ENCODE results near the gene NDST3.

NDST3 gene

GRCh38 chr4:118029224-118029623 lies 5.1 kb upstream of the NDST3 start:
- H3K4me3 ChIP-seq (ENCODE audit: low read length) = no peak overlapping the region
- WGBS (ENCODE audit: insufficient coverage, insufficient read length) = no CpG with 5 or more reads among the region's 1 CpG
- no peaks in the 10 kb centered on the region for H3K9me3 ChIP-seq (ENCODE audit: control insufficient read depth, insufficient read depth, low read length)
- no peaks in the 10 kb centered on the region for H3K4me1 ChIP-seq (ENCODE audit: control insufficient read depth, insufficient read depth, low read length)
- no peaks in the 10 kb centered on the region for H3K36me3 ChIP-seq (ENCODE audit: control insufficient read depth, insufficient read depth, low read length)
- no peaks in the 10 kb centered on the region for H3K27me3 ChIP-seq (ENCODE audit: control insufficient read depth, insufficient read depth, low read length)
- no peak for DNase-seq (ENCODE audit: low read depth, low spot score)
- no peak overlapping the region for H3K27ac ChIP-seq (ENCODE audit: low read length)

GRCh38 chr4:118032691-118033090 lies 1.6 kb upstream of the NDST3 start:
- no peaks in the 10 kb centered on the region for H3K9me3 ChIP-seq (ENCODE audit: control insufficient read depth, insufficient read depth, low read length)
- no peaks in the 10 kb centered on the region for H3K36me3 ChIP-seq (ENCODE audit: control insufficient read depth, insufficient read depth, low read length)
- WGBS (ENCODE audit: insufficient coverage, insufficient read length) = no CpG with 5 or more reads among the region's 2 CpGs
- no peaks in the 10 kb centered on the region for H3K27me3 ChIP-seq (ENCODE audit: control insufficient read depth, insufficient read depth, low read length)
- no peak for DNase-seq (ENCODE audit: low read depth, low spot score)
- no peak overlapping the region for H3K27ac ChIP-seq (ENCODE audit: low read length)
- H3K4me3 ChIP-seq (ENCODE audit: low read length) = no peak overlapping the region
- no peaks in the 10 kb centered on the region for H3K4me1 ChIP-seq (ENCODE audit: control insufficient read depth, insufficient read depth, low read length)

- no peak for DNase-seq (ENCODE audit: low read depth, low spot score)
- Histone ChIP-seq H3K4me1 (ENCODE audit: control insufficient read depth, insufficient read depth, low read length) (no peaks in the 10 kb centered on the region), H3K9me3 (ENCODE audit: control insufficient read depth, insufficient read depth, low read length) (no peaks in the 10 kb centered on the region), H3K4me3 (ENCODE audit: low read length) (peak overlapping the region; percentile 81; the same call in 1 of the 2 replicates), H3K36me3 (ENCODE audit: control insufficient read depth, insufficient read depth, low read length) (no peaks in the 10 kb centered on the region), H3K27ac (ENCODE audit: low read length) (no peak overlapping the region), H3K27me3 (ENCODE audit: control insufficient read depth, insufficient read depth, low read length) (no peaks in the 10 kb centered on the region)
- no CpG with 5 or more reads among the region's 100 CpGs for WGBS (ENCODE audit: insufficient coverage, insufficient read length)
These were observed 886 bp upstream of the NDST3 start for GRCh38 chr4:118033148-118034052.

GRCh38 chr4:118035309-118035708 lies 1.0 kb downstream of the NDST3 start:
- Histone ChIP-seq H3K36me3 (ENCODE audit: control insufficient read depth, insufficient read depth, low read length) (no peaks in the 10 kb centered on the region), H3K27ac (ENCODE audit: low read length) (no peak overlapping the region), H3K9me3 (ENCODE audit: control insufficient read depth, insufficient read depth, low read length) (no peaks in the 10 kb centered on the region), H3K4me3 (ENCODE audit: low read length) (no peak overlapping the region), H3K27me3 (ENCODE audit: control insufficient read depth, insufficient read depth, low read length) (no peaks in the 10 kb centered on the region), H3K4me1 (ENCODE audit: control insufficient read depth, insufficient read depth, low read length) (no peaks in the 10 kb centered on the region)
- WGBS (ENCODE audit: insufficient coverage, insufficient read length) = no CpG with 5 or more reads among the region's 1 CpG
- DNase-seq (ENCODE audit: low read depth, low spot score) = no peak

- no peak overlapping the region for H3K27ac ChIP-seq (ENCODE audit: low read length)
- no peaks in the 10 kb centered on the region for H3K36me3 ChIP-seq (ENCODE audit: control insufficient read depth, insufficient read depth, low read length)
- DNase-seq (ENCODE audit: low read depth, low spot score) = no peak
- H3K9me3 ChIP-seq (ENCODE audit: control insufficient read depth, insufficient read depth, low read length) = no peaks in the 10 kb centered on the region
- WGBS (ENCODE audit: insufficient coverage, insufficient read length) = no CpG with 5 or more reads among the region's 2 CpGs
- H3K27me3 ChIP-seq (ENCODE audit: control insufficient read depth, insufficient read depth, low read length) = no peaks in the 10 kb centered on the region
- H3K4me3 ChIP-seq (ENCODE audit: low read length) = no peak overlapping the region
- no peaks in the 10 kb centered on the region for H3K4me1 ChIP-seq (ENCODE audit: control insufficient read depth, insufficient read depth, low read length)
These were observed 2.0 kb downstream of the NDST3 start for GRCh38 chr4:118036336-118036735.

- no peaks in the 10 kb centered on the region for H3K27me3 ChIP-seq (ENCODE audit: control insufficient read depth, insufficient read depth, low read length)
- no CpG with 5 or more reads among the region's 1 CpG for WGBS (ENCODE audit: insufficient coverage, insufficient read length)
- H3K4me3 ChIP-seq (ENCODE audit: low read length) = no peak overlapping the region
- DNase-seq (ENCODE audit: low read depth, low spot score) = no peak
- H3K4me1 ChIP-seq (ENCODE audit: control insufficient read depth, insufficient read depth, low read length) = no peaks in the 10 kb centered on the region
- H3K36me3 ChIP-seq (ENCODE audit: control insufficient read depth, insufficient read depth, low read length) = no peaks in the 10 kb centered on the region
- H3K9me3 ChIP-seq (ENCODE audit: control insufficient read depth, insufficient read depth, low read length) = no peaks in the 10 kb centered on the region
- no peak overlapping the region for H3K27ac ChIP-seq (ENCODE audit: low read length)
These were observed 3.7 kb downstream of the NDST3 start for GRCh38 chr4:118037955-118038354.

GRCh38 chr4:118046323-118046722 lies 12.0 kb downstream of the NDST3 start:
- H3K27me3 ChIP-seq (ENCODE audit: control insufficient read depth, insufficient read depth, low read length) = no peaks in the 10 kb centered on the region
- WGBS (ENCODE audit: insufficient coverage, insufficient read length) = no CpG with 5 or more reads among the region's 2 CpGs
- H3K36me3 ChIP-seq (ENCODE audit: control insufficient read depth, insufficient read depth, low read length) = no peaks in the 10 kb centered on the region
- H3K27ac ChIP-seq (ENCODE audit: low read length) = no peak overlapping the region
- H3K4me1 ChIP-seq (ENCODE audit: control insufficient read depth, insufficient read depth, low read length) = no peaks in the 10 kb centered on the region
- no peak overlapping the region for H3K4me3 ChIP-seq (ENCODE audit: low read length)
- no peaks in the 10 kb centered on the region for H3K9me3 ChIP-seq (ENCODE audit: control insufficient read depth, insufficient read depth, low read length)
- no peak for DNase-seq (ENCODE audit: low read depth, low spot score)

- no peaks in the 10 kb centered on the region for H3K9me3 ChIP-seq (ENCODE audit: control insufficient read depth, insufficient read depth, low read length)
- H3K27ac ChIP-seq (ENCODE audit: low read length) = no peak overlapping the region
- WGBS (ENCODE audit: insufficient coverage, insufficient read length) = no CpG with 5 or more reads among the region's 3 CpGs
- no peak for DNase-seq (ENCODE audit: low read depth, low spot score)
- H3K4me3 ChIP-seq (ENCODE audit: low read length) = no peak overlapping the region
- no peaks in the 10 kb centered on the region for H3K4me1 ChIP-seq (ENCODE audit: control insufficient read depth, insufficient read depth, low read length)
- H3K36me3 ChIP-seq (ENCODE audit: control insufficient read depth, insufficient read depth, low read length) = no peaks in the 10 kb centered on the region
- no peaks in the 10 kb centered on the region for H3K27me3 ChIP-seq (ENCODE audit: control insufficient read depth, insufficient read depth, low read length)
These were observed 12.8 kb downstream of the NDST3 start for GRCh38 chr4:118047043-118047442.

- no peak overlapping the region for H3K27ac ChIP-seq (ENCODE audit: low read length)
- no peaks in the 10 kb centered on the region for H3K27me3 ChIP-seq (ENCODE audit: control insufficient read depth, insufficient read depth, low read length)
- WGBS (ENCODE audit: insufficient coverage, insufficient read length) = no CpG with 5 or more reads among the region's 2 CpGs
These were observed 24.7 kb downstream of the NDST3 start for GRCh38 chr4:118058955-118059354.

GRCh38 chr4:118059397-118059796 lies 25.1 kb downstream of the NDST3 start:
- Histone ChIP-seq H3K9me3 (ENCODE audit: control insufficient read depth, insufficient read depth, low read length) (no peaks in the 10 kb centered on the region), H3K4me1 (ENCODE audit: control insufficient read depth, insufficient read depth, low read length) (no peaks in the 10 kb centered on the region), H3K36me3 (ENCODE audit: control insufficient read depth, insufficient read depth, low read length) (no peaks in the 10 kb centered on the region), H3K27me3 (ENCODE audit: control insufficient read depth, insufficient read depth, low read length) (no peaks in the 10 kb centered on the region), H3K27ac (ENCODE audit: low read length) (no peak overlapping the region), H3K4me3 (ENCODE audit: low read length) (no peak overlapping the region)
- WGBS (ENCODE audit: insufficient coverage, insufficient read length) = no CpG with 5 or more reads among the region's 2 CpGs
- no peak for DNase-seq (ENCODE audit: low read depth, low spot score)

More at GRCh38 chr4:118058955-118059354, 24.7 kb downstream of the NDST3 start:
- H3K36me3 ChIP-seq (ENCODE audit: control insufficient read depth, insufficient read depth, low read length) = no peaks in the 10 kb centered on the region
- H3K9me3 ChIP-seq (ENCODE audit: control insufficient read depth, insufficient read depth, low read length) = no peaks in the 10 kb centered on the region
- no peak for DNase-seq (ENCODE audit: low read depth, low spot score)
- H3K4me3 ChIP-seq (ENCODE audit: low read length) = no peak overlapping the region
- H3K4me1 ChIP-seq (ENCODE audit: control insufficient read depth, insufficient read depth, low read length) = no peaks in the 10 kb centered on the region
